GM21528 (cell line): ENCODE data around the gene GRIN2C.

Experiments used
- ATAC-seq: cut with Tn5 transposase; IDR thresholded peaks from one replicate; pipeline ENCODE4 v1.9.1; 2021; ENCODE audit warnings: mild to moderate bottlenecking, moderate library complexity; ENCODE audit not compliant: unreplicated experiment, low FRiP score

Gene GRIN2C

DNA sequence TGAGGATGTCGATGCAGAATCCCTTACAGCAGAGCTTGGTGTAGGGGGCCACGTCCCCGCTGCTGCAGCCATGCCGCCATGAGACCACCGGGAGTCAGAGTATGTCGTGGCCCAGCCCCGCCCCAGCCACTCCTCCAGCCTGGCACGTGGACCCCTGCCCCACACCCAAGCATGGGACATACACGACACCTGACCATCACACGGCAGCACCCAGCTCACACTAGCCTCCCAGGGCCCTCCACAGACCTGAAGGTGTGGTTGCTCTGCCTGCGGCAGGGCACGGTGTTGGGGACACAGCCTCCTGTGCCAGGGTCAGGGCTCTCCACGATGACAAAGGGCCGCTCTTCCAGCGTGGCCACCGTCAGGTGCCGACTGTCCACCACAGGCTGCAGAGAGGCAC, 9.4 kb downstream of the GRIN2C start:
- no peak for ATAC-seq

DNA sequence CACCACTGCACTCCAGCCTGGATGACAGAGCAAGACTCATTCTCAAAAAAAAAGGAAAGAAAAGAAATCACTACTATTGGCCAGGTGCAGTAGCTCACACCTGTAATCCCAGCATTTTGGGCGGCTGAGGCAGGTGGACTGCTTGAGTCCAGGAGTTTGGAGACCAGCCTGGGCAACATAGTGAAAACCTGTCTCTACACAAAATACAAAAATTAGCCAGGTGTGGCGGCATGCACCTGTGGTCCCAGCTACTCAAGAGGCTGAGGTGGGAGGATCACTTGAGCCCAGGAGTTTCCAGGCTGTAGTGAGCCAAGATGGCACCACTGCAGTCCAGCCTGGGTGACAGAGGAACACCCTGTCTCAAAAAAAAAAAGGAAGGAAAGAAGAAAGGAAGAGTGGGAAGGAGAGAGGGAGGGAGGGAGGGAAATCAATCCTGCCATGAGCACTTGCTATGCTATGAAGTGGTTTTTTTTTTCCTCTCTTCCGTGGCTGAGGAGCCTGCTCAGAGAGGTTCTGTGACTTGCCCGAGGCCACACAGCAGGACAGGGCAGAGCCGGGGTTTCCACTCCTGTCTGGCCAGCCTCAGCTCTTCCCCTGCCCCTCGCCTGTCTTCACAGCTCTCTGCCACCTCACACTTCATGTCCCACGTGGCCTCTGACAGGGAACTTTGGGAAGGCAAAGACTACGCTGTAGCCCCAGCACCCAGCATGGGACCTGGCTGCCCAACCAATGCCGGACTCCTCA, 10.9 kb downstream of the GRIN2C start:
- no peak for ATAC-seq

DNA sequence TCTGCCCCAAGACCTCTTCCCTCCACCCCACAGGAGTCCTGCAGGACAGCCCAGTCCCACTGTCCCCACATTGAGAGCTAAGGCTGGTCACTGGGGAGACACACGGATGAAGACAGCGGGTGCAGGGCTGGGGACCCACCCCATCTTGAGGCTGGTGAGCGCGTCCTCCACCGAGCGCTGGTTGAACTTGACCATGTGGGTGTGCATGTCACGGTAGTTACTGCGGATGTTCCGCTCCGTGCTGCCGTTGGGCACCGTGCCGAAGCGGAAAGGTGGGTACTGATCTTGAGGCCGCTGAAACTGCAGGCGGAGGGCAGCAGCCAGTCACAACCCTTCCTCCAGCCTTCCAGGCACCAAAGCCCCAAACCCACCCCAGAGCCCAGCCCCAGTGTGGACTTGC, 13.1 kb downstream of the GRIN2C start:
- ATAC-seq, result no peak

DNA sequence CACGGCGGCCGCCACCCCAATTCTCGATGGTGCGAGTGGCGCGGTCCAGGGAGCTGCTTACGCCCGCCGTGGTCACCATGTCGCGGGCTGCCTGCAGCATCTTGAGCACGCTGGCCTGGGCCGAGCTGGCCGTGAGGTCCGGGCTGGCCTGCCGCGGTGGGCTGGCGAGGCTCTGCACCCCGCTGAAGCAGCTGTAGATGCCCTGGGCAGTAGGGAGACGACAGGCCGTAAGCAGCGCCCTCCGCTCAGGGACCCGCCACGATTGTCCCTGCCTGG, 16.4 kb downstream of the GRIN2C start:
- no peak for ATAC-seq

DNA sequence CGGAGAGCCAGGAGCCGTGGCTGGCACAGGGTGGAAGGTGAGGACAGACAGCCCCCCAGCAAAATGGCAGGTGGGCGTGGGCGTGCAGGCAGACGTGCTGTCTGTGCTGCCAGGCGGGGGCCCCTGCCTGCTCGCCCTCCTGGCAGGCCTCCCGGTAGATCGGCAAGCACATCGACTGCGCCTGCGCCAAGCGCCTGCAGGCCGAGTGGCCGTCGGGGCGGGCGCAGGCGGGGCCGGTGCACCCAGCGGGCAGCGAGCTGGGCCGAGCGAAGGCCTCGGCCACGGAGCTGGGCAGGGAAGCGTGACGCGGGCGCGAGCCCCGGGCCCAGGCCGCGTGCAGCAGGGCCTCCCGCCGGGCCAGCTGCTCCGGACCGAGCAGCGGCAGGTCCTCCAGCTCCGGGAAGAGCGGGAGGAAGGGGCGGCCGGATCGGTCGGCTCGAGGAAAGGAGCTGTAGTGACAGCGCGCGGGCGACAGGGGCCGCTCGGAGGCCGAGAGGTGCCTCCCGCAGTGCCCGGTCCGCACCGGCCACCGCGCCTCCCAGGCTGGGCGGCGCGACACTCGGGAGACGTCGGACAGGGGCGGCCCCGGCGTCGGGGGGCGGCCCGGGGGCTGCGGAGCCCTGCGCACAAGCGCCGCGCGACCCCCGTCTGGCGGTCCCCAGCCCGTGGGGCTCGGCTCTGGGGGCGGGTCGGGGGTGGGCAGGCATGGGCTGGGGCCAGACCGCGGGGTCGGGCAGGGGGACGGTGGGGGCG, 16.9 kb downstream of the GRIN2C start:
- no peak for ATAC-seq

DNA sequence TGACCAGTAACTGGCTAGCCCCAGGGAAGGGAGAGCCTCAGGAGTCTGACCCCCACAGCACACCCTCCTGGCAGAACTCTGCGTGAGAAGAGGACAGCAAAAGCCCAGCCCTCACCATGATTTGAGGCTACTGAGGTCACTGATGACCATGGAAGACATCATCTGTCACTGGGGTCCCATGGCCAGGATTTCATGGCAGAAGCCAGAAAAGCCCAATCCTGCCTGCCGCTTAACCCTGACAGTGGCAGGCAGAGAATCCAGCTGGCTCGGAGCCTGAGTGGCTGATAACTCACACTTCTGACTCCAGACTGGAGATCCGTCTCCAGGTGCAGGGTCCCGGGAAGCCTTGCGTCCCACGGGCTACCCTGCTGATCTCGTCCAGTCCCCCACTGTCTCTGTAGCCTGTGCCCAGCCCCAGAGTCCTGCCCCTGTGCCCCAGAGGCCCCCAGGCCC, 17.5 kb downstream of the GRIN2C start:
- no peak for ATAC-seq

DNA sequence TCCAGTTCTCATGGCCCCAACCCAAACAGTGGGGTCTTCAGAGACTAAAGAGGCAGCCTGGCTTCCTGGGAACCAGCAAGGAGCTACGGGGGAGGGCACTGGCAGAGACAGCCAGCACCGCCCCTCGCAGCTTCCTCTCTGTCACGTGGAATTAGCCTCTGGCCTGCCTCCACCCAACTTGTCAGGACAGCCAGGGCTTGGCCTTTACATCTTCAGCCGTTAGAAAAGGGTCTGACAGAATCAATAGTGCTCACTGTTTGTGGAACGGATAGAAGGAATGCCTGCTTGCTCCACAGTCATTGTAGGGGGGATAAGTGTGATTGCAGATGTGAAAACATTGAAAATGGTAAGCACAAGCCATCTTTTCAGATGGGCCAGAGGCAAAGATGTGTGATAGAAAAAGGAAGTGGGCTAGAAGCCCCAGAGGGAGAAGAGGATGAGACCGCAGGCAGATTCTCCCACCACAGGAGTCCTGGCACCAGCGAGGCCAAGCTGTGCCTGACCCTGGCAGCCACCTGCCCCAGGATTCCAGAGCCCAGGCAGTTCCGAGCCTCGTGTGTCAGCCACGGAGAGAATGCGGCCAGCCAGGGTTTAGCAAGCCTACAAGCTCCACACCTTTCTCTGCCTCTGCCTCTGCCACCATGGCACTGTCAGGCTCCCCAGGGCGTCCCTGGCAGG, 18.6 kb downstream of the GRIN2C start:
- ATAC-seq, result no peak

DNA sequence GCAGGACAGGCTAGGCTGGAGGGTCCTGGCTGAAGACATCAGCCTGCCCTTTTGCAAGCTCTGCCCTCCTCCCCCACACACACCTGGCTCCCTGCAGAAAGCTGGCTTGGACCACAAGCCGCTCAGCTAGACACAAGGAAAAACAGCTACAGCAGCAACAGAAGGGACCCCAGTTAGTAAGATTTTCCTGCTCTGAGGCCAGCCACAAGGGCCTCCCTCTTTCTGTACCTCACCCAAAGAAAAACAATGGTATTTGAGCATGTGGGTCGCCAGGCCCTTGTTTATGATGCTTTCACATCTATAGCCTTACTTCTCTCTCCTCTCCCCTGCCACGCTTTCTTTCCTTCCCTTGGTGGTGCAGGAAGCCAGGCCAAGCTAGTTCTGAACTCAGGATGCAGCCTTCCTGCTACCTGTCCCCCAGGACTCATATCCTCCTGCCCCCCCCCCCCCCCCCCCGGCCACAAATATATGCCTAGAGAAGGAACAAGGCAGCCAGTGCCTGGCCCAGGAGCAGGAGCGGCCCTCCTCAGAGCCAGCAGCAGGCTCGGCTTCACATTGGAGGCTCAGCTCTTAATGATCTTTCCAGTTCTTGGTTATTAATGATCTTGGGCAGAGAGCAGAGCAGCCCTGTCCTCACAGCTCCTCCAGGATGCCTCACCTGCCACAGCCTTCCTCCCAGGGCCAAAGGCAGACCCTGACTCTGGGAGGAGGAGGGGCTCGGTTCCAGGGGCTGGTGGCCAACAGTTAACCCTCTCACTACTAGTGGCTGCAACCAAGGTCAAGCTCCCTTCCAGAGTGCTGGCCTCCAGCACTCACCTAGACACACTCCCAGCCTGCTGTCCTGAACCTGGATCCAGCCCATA, 19.5 kb downstream of the GRIN2C start:
- no peak for ATAC-seq

DNA sequence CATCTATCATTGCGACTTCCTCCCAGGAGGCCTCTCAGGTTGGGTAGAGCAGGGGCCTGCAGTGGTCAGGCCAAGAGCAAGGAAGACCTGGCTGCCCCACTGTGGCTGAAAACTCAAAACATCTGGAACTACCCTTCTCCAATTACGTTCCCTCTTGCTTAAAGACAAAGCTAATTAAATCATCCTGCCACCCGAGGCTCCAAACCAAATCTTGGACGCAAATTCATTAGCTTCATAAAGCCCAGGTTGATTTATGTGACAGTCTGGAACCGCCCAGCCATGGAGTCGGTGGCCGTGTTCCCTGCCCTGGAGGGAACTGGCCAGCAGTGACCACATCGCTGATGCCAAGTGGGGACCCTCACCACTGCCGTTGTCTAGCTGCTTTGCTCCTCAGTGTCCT, 21.4 kb downstream of the GRIN2C start:
- no peak for ATAC-seq

DNA sequence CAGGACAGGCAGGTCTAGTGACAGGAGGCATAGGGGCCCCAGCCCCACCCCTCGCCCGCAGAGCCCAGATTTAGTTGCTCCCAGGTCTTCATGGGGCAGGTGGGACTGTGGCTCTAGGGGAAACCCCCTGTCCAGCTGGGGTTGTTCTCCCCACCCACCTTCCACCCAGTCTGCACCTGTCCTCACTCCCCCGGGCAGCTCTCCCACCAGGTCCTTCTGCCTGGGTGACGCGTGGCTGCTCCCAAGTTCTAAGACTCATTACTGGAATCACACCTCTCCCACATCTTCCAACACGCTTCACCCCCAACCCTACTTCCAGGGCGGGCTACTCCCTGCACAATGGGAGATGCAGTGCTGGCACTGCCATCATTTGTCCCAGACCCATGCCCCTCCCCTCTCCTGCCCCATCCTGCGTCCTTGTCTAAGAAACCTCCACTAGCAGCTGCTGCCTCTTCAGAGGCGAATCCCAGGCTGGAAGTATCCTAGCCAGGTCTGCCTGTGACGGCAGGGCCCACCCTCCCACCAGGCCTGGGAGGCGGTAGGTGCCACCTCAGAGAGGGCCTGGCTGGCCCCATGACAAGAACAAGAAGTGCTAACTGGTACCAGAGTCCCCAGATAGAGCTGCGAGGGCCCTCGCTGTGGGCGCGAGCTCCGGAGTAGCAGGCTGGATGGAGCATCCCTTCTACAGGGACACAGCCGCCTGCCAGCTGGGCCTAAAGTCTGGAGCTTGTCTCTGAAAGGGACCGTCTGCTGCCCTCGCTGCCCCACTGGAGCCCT, 22.8 kb downstream of the GRIN2C start:
- no peak for ATAC-seq

DNA sequence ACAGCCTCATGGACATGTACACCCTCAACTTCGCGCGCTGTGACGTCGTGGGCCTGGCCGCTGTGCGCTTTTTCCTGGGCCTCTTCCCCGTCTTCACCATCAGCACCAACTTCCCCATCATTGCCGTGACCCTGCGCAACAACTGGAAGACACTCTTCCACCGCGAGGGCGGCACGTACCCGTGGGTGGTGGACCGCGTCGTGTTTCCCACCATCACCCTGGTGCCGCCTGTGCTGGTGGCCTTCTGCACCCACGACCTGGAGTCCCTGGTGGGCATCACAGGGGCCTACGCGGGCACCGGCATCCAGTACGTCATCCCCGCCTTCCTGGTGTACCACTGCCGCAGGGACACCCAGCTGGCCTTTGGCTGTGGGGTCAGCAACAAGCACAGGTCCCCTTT, 23.5 kb downstream of the GRIN2C start:
- ATAC-seq, result no peak

DNA sequence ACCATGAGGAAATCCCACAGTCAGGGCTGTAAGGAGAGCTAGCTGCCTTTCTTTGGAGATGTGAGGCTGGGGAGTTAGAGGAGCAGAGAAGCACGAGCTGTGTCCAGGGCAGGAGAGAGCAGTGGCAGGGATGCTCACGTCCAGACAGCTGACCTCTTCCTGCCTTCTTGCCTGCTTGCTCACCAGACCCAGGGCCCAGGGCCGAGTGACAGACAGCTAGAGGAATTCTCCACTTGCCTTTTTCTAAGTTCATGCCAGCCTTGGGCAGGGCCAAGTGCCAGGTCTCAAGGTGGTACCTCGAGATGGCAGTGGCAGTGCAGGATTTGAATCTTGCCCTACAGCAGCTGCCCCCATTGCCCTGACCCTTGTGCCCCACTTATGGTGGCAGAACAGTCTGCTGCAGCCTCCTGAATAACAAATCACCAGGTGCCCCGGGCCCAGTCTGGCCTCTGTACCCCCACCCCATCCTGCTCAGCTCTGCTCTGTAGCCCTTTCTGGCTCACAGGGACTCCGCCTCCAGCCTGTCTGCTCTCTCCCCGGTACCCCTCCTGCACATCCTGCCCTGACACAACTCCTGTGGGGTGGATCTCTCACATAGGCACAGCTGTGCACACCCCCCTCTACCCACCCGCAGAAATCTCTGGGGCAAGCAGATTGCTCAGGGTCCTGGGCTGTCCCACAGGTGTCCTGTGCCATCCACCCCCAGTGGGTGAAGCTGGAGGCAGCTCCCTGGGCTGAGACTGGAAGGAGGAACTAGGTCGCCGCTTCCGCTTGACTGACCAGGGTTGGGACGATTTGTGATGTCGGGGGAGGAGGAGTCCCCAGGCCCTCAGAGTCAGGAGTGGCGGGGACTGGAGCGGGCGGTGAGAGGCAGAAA, 25.9 kb downstream of the GRIN2C start:
- ATAC-seq, result no peak

DNA sequence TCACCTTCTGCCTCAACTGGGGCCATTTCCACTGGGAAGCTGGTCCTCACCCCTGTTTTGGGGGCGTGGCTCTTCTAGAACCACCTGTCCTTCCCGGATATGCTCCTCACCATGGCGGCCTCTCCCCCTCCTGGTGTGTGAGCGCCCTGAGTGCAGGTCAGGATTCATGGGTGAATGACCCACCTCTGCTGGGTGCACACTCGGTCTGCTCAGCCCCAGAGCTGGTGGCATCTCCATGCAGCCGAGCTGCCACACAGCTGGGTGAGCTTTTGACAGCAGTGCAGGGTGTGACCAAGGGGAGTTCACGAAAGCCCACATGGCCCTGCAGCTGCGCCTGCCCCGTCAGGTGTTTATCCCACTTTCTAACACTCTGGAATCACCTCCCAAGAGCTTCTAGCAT, 27.3 kb downstream of the GRIN2C start:
- ATAC-seq, result no peak

DNA sequence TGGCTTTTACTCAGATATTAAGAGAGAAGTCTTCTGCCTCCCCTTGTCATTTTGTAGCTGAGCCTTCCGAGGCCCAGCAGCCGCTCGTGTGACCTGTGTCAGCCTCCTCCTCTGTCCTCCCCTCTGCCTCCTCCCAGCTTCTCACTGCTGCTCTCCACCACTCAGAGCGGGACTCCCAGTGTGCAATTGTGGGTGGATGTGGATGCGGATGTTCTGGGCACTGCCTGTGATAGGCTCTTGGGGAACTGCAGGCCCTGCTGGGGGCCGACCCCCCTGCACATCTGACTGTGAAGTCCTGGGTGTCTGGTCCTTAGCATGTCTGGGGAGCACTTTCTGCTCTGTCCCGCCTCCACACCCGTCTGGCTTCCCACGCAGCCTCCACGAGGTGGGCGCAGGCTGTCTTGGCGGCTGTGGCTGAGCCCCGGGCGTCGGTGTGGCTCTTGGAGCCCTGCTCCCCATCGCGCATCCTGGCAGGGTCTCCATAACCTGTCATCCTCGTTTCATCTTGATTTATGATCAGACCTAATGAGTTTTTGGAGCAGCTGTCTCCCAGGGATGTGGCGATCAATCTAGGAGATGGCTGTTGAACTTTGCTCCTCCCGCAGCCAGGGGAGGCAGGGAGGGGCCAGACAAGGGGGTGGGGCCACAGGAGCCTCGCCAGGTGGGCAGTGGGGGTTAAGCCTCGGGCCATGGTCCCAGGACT, 28.1 kb downstream of the GRIN2C start:
- ATAC-seq, result no peak

DNA sequence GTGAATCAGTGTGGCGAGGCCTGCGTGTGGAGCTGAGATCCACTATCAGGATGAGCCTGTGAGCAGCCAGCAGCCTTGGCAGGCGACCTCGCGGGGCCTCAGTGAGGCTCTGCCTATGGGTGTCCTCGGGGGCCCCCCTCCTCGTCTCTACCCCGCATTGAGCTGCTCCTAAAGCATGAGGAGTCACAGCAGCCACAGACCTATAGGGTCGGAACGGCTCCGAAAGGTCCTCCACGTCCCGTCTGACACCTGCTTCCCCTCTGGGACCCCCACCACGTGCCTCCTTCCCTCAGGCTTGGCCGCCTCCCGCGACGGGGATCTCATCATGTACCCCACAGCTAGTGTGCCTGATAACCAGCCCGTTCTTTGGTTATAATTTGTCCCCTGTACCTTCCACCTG, 28.8 kb downstream of the GRIN2C start:
- no peak for ATAC-seq

DNA sequence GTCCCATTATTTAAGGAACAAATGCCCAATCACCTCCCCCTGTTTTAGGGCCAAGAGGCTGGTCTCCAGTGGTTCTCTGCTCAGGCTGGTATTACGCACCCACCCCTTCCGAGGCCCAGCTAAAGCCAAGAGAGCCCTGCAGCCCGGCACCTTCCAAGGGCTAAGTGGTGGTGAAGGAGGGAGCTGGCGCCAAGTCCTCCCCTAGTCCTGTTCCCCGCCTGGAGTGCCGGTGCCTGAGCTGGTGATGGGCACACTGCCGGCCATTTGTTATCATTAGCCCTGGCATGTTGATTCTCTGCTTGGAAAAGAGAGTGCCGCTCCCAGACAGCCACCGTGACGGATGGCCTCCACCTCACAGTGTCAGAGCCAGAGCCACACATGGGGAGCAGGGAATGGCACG, 31.9 kb downstream of the GRIN2C start:
- no peak for ATAC-seq

DNA sequence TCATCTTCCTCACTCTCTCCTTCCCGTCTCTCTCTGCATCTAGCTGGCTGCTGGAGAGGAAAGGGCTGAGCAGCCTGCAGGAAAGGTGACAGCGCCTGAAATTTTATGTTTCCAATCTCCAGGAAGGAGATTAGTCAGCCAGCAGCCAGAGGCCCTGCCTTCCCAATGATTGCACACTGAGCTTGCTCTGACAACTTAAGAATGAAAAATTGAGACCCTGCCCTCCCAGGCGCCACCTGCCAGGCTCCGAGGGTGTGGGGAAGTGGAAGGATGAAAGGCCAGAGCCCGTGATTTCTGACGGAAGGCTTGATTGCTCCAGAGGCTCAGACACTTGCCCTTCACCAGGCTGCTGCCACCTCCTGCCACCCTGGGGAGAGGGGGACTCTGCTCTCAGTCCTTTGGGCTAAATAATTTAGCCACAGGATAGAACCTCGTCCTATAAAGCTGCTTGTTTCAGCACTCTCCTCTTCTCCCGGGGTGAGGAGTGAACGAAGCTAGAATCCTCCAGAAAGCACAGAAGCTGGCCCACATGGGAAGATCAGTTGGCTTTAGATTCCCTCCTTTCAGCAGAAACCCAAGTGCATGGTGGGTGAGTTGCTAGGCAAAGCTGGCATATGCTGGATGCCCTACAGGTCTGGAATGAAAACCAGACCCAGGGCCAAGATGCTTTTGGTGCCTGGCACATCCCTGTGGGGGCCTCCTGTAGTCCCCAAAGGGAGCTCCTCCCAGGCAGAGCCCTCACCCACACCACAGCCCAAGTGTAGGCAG, 33.5 kb downstream of the GRIN2C start:
- ATAC-seq, result no peak
